HUES6 (cell line): ENCODE measurements around the gene PNMA6E.

Experiments used
- H3K27ac ChIP-seq: 2 replicates; pipeline ENCODE4 v1.7.0; 2013; ENCODE audit warnings: low read depth, mild to moderate bottlenecking, low read length, inconsistent platforms
- H3K27me3 ChIP-seq: 2 replicates; pipeline ENCODE4 v1.6.1; 2013; ENCODE audit warnings: low read length; ENCODE audit not compliant: control insufficient read depth, insufficient read depth
- H3K36me3 ChIP-seq: 2 replicates; pipeline ENCODE4 v1.6.1; 2013; ENCODE audit warnings: low read length; ENCODE audit not compliant: control insufficient read depth, insufficient read depth
- H3K4me1 ChIP-seq: 2 replicates; pipeline ENCODE4 v1.6.1; 2013; ENCODE audit warnings: low read length; ENCODE audit not compliant: control insufficient read depth, insufficient read depth
- H3K4me3 ChIP-seq: 2 replicates; pipeline ENCODE4 v1.5.1; 2013; ENCODE audit warnings: low read depth, low read length
- H3K9ac ChIP-seq: one replicate; pipeline ENCODE4 v1.6.1; 2013; ENCODE audit warnings: mild to moderate bottlenecking, low read length
- H3K9me3 ChIP-seq: 2 replicates; pipeline ENCODE4 v1.6.1; 2013; ENCODE audit warnings: low read depth, low read length; ENCODE audit not compliant: control insufficient read depth, insufficient read depth

PNMA6E gene

DNA sequence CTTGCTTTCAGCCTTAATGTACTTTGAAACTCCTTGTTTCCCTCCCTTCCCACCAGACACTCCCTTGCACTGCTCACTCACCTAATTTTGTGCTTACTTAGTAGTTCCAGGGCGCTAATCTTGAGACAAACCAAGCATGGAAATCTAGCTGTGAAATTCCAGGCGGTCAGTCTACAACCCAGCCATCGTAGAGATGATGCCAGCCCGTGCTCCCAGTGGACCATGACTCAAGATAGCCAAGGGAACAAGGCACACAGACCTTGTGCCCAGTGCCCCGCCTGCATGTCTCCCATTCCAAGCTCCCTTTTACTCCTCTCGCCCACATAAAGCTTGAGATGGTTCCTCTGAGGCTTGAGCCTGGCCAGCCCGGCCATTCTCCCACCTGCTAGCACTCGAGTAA lies 33.7 kb upstream of the PNMA6E start:
- Histone ChIP-seq H3K9ac (no peak overlapping the region), H3K27me3 (no peaks in the 10 kb centered on the region; the same call in 1 of the 2 replicates), H3K36me3 (no peaks in the 10 kb centered on the region), H3K4me1 (no peaks in the 10 kb centered on the region), H3K4me3 (no peak overlapping the region), H3K27ac (no peak overlapping the region), H3K9me3 (peaks cover 21% of the 10 kb centered on the region)

- H3K36me3 ChIP-seq, result no peaks in the 10 kb centered on the region
- H3K9ac ChIP-seq, result no peak overlapping the region
- H3K9me3 ChIP-seq, result peaks cover 16% of the 10 kb centered on the region
- H3K4me1 ChIP-seq, result no peaks in the 10 kb centered on the region
- H3K27ac ChIP-seq, result no peak overlapping the region
- no peak overlapping the region for H3K4me3 ChIP-seq
- H3K27me3 ChIP-seq, result no peaks in the 10 kb centered on the region; the same call in 1 of the 2 replicates
These were observed 32.7 kb upstream of the PNMA6E start for GRCh38 chrX:153433781-153434285.

GRCh38 chrX:153433161-153433680 lies 32.1 kb upstream of the PNMA6E start:
- Histone ChIP-seq H3K9ac (no peak overlapping the region), H3K4me1 (no peaks in the 10 kb centered on the region), H3K27ac (no peak overlapping the region), H3K9me3 (peaks cover 18% of the 10 kb centered on the region), H3K4me3 (no peak overlapping the region), H3K27me3 (no peaks in the 10 kb centered on the region; the same call in 1 of the 2 replicates), H3K36me3 (no peaks in the 10 kb centered on the region)

DNA sequence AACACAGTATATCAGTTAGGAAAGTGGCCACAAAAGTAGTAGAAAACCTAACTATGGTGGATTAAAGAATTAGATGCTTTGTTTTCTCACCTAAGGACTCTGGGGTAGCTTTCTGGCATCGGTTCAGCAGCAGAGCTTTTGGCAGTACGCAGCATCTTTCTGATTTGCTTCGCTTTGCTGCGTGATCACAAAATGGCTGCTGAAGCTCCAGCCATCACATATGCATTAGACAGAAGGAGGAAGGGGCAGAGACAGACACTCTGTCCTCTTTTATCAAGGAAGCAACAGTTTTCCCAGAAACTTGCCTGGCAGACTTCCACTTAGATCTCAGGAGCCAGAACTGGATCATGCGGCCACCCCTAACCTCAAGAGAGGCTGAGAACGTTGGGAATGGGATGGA lies 29.6 kb upstream of the PNMA6E start:
- Histone ChIP-seq H3K36me3 (no peaks in the 10 kb centered on the region), H3K9me3 (peaks cover 23% of the 10 kb centered on the region), H3K9ac (no peak overlapping the region), H3K4me1 (no peaks in the 10 kb centered on the region), H3K4me3 (no peak overlapping the region), H3K27me3 (no peaks in the 10 kb centered on the region; the same call in 1 of the 2 replicates), H3K27ac (no peak overlapping the region)

GRCh38 chrX:153426204-153426603 lies 25.1 kb upstream of the PNMA6E start:
- no peak overlapping the region for H3K27ac ChIP-seq
- no peaks in the 10 kb centered on the region for H3K36me3 ChIP-seq
- peaks cover 27% of the 10 kb centered on the region for H3K9me3 ChIP-seq
- no peaks in the 10 kb centered on the region; the same call in 1 of the 2 replicates for H3K4me1 ChIP-seq
- H3K9ac ChIP-seq, result no peak overlapping the region
- H3K27me3 ChIP-seq, result no peaks in the 10 kb centered on the region; the same call in 1 of the 2 replicates
- H3K4me3 ChIP-seq, result no peak overlapping the region

DNA sequence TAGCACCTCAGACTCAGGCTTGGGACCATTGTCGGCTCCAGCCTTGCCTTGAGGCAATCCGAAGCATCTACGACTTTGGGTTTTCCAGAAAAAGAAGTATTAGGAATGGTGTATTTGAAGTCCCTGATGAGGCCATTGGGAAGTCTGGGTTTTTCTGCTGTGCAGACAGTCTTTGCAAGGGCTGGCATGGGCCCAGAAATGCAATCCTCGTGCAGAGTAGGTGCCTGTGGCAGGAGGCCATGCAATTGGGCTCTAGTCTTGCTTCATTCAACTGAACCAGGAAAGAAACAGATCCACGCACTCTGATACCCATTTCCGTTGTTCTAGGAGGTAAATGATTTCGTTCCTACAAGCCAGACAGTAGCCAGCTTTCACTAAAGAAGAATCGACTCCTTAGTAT lies 22.5 kb upstream of the PNMA6E start:
- Histone ChIP-seq H3K27ac (no peak overlapping the region), H3K9me3 (peaks cover 30% of the 10 kb centered on the region; the same call in 1 of the 2 replicates), H3K4me1 (no peaks in the 10 kb centered on the region; the same call in 1 of the 2 replicates), H3K4me3 (no peak overlapping the region), H3K36me3 (no peaks in the 10 kb centered on the region), H3K27me3 (peaks cover 2% of the 10 kb centered on the region; the same call in 1 of the 2 replicates), H3K9ac (no peak overlapping the region)

DNA sequence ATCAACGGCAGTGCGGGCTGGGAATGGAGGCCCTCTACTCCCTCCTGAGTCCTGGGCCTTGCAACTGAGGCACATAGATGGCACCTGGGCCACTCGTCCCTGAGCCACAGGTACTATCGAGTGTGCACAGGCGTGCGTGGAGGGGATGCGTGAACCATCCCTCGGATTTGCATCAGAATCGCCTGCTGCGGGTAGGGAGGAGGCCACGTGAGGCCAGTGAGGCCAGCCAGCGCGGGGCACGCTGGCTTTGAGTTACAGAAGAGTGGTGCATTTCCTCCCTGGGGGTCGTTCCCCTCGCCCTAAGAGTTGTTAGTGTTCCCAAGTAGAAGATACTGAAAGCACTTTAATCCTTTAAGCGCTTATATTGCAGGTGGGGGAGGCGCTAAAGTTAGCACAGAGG lies 20.7 kb upstream of the PNMA6E start:
- no peak overlapping the region for H3K27ac ChIP-seq
- H3K9me3 ChIP-seq, result peaks cover 25% of the 10 kb centered on the region; the same call in 1 of the 2 replicates
- H3K4me1 ChIP-seq, result no peaks in the 10 kb centered on the region; the same call in 1 of the 2 replicates
- no peaks in the 10 kb centered on the region for H3K36me3 ChIP-seq
- no peak overlapping the region for H3K4me3 ChIP-seq
- peaks cover 3% of the 10 kb centered on the region; the same call in 1 of the 2 replicates for H3K27me3 ChIP-seq
- no peak overlapping the region for H3K9ac ChIP-seq

- Histone ChIP-seq H3K4me1 (no peaks in the 10 kb centered on the region; the same call in 1 of the 2 replicates), H3K9ac (no peak overlapping the region), H3K36me3 (no peaks in the 10 kb centered on the region), H3K4me3 (no peak overlapping the region), H3K27ac (no peak overlapping the region), H3K27me3 (peaks cover 6% of the 10 kb centered on the region; the same call in 1 of the 2 replicates), H3K9me3 (peaks cover 28% of the 10 kb centered on the region; the same call in 1 of the 2 replicates)
These were observed 19.9 kb upstream of the PNMA6E start for GRCh38 chrX:153420851-153421599.

DNA sequence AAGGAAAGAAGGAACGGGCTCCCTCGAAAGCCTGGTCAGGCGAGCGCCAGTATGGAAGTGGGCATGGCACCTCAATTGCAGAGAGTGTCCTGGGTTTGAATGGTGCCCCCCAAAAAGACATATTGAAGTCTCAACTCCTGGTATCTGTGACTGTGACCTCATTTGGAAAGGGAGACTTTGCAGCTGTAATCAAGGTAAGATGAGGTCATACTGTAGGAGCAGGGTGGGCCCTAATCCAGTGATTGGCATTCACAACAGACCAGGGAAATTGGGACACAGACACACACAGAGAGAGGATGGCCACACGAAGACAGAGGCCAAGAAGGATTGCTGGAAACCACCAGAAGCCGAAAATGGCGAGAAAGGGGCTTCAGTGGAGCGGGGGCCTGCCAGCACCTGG lies 16.5 kb upstream of the PNMA6E start:
- H3K27me3 ChIP-seq, result peaks cover 20% of the 10 kb centered on the region; the same call in 1 of the 2 replicates
- H3K9ac ChIP-seq, result no peak overlapping the region

GRCh38 chrX:153416781-153417450 lies 15.8 kb upstream of the PNMA6E start:
- Histone ChIP-seq H3K9ac (no peak overlapping the region), H3K9me3 (peaks cover 25% of the 10 kb centered on the region; the same call in 1 of the 2 replicates), H3K36me3 (no peaks in the 10 kb centered on the region), H3K27ac (no peak overlapping the region), H3K27me3 (peaks cover 28% of the 10 kb centered on the region), H3K4me1 (no peaks in the 10 kb centered on the region; the same call in 1 of the 2 replicates), H3K4me3 (no peak overlapping the region)

More for the DNA sequence above, 16.5 kb upstream of the PNMA6E start:
- Histone ChIP-seq H3K27ac (no peak overlapping the region), H3K36me3 (no peaks in the 10 kb centered on the region), H3K4me1 (no peaks in the 10 kb centered on the region; the same call in 1 of the 2 replicates), H3K4me3 (no peak overlapping the region), H3K9me3 (peaks cover 25% of the 10 kb centered on the region; the same call in 1 of the 2 replicates)
